BLaER1 (cell line): ENCODE results near the gene RNFT2.
A peak's percentile ranks its signal among the peaks of the same experiment; 100 is the strongest.
"Not testable (repeated sequence)": the region's sequence is repeated elsewhere in the genome, so short reads cannot be mapped to it uniquely, and the experiment has no call there.

ENCODE experiments used
- H3K27ac ChIP-seq: shearing (Covaris generic); formaldehyde crosslinking; 2 replicates; pipeline ENCODE4 v1.8.1; 2022
- H3K27me3 ChIP-seq: shearing (Covaris generic); formaldehyde crosslinking; 2 replicates; pipeline ENCODE4 v1.8.1; 2022
- H3K36me3 ChIP-seq: shearing (Covaris generic); formaldehyde crosslinking; 2 replicates; pipeline ENCODE4 v1.8.1; 2022
- H3K4me1 ChIP-seq: shearing (Covaris generic); formaldehyde crosslinking; 2 replicates; pipeline ENCODE4 v1.8.1; 2022
- H3K4me2 ChIP-seq: shearing (Covaris generic); formaldehyde crosslinking; 2 replicates; pipeline ENCODE4 v1.8.1; 2022
- H3K4me3 ChIP-seq: shearing (Covaris generic); formaldehyde crosslinking; 2 replicates; pipeline ENCODE4 v1.8.1; 2022
- H3K9ac ChIP-seq: shearing (Covaris generic); formaldehyde crosslinking; 2 replicates; pipeline ENCODE4 v1.8.1; 2022
- H3K9me3 ChIP-seq: shearing (Covaris generic); formaldehyde crosslinking; 2 replicates; pipeline ENCODE4 v1.8.1; 2022
- H4K20me1 ChIP-seq: shearing (Covaris generic); formaldehyde crosslinking; 2 replicates; pipeline ENCODE4 v1.8.1; 2022
- Cebpa-rat ChIP-seq: shearing (Covaris generic); IDR thresholded peaks from 2 replicates; pipeline ENCODE4 v1.8.1; 2022

RNFT2 gene

DNA sequence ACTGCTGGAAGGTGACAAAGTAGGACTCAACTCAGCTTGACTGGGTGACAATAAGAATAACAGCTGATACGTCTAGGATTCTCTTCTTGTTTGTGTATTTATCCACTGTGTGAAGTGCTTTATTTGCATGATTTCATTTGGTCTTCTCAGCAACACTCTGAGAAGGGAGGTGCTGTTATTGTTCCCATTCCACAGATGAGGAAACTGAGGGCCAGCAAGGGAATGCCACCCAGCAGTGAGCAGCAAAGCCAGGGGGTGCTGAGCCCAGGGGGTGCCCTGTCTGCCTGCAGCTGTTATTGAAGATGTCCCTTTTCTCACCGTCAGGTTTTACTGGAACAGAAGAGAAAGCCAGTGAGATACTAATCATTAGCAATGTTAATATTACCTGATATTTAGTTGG, 62.8 kb downstream of the RNFT2 start:
- H3K27ac ChIP-seq, result peak overlapping the region; percentile 95
- H3K36me3 ChIP-seq, result peaks cover 26% of the 10 kb centered on the region
- H3K4me3 ChIP-seq, result no peak overlapping the region
- no peak overlapping the region for H3K4me2 ChIP-seq
- peaks cover 55% of the 10 kb centered on the region for H3K4me1 ChIP-seq
- no peaks in the 10 kb centered on the region for H3K27me3 ChIP-seq
- peaks cover 32% of the 10 kb centered on the region for H3K9me3 ChIP-seq
- TF ChIP-seq Cebpa-rat, result no peak
- no peak overlapping the region for H3K9ac ChIP-seq
- H4K20me1 ChIP-seq, result no peaks in the 10 kb centered on the region

DNA sequence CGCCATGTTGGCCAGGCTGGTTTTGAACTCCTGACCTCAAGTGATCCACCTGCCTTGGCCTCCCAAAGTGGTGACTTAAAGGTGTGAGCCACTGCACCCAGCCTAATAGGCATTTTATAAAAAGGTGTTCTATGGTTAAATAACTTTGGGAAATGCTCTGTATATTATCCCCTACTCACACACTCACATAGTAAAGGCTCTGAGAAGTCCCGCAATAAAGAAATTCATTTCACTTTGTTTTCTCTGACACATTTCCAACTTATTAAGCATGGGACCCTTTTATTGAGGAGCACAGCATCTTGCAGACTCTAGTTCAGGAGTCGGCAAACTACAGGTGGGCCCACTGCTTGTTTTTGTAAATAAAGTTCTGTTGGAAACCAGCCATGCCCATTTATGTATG, 63.9 kb downstream of the RNFT2 start:
- Histone ChIP-seq H4K20me1 (no peaks in the 10 kb centered on the region), H3K27me3 (no peaks in the 10 kb centered on the region), H3K9me3 (peaks cover 32% of the 10 kb centered on the region), H3K9ac (peak overlapping the region; percentile 68; the same call in 1 of the 2 replicates), H3K4me3 (no peak overlapping the region), H3K36me3 (peaks cover 26% of the 10 kb centered on the region), H3K4me2 (peak overlapping the region; percentile 75), H3K4me1 (peaks cover 66% of the 10 kb centered on the region), H3K27ac (peak overlapping the region; percentile 95)
- no peak for TF ChIP-seq Cebpa-rat

DNA sequence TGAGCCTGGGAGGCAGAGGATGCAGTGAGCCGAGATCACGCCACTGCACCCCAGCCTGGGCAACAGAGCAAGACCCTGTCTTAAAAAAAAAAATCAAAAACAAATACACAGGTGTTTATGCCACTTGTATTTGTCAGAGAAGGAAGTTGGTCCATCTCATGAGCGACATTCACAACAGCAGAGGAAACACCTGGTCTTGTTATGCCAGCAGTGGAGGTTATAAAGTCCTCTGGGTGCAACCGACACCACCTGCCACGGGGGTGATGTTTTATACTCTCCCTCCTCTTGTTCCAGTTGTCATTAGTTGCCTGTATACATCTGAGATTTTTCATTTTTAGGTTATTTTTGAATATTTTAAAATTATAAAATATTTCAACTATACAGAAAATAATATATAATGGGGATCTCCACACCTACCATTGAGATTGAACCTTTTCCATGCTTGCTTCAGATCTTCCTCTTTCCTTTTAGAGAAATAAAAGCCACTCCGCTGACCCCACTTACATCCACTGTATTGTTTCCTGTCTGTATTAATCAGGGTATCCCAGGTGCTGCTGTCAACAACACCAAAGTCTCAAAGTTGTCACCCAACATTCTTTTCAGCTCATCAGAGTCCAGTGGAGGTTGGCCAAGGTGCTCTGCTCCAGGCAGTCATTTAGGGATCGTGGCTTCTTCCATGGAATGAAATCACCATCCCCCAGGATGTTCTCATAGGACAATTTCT, 65.1 kb downstream of the RNFT2 start:
- Histone ChIP-seq H3K4me3 (no peak overlapping the region), H3K9me3 (peaks cover 21% of the 10 kb centered on the region), H3K4me2 (peak overlapping the region; percentile 75), H3K27me3 (no peaks in the 10 kb centered on the region), H3K27ac (peak overlapping the region; percentile 95), H3K36me3 (peaks cover 17% of the 10 kb centered on the region), H3K9ac (peak overlapping the region; percentile 78), H3K4me1 (peaks cover 78% of the 10 kb centered on the region), H4K20me1 (no peaks in the 10 kb centered on the region)
- TF ChIP-seq Cebpa-rat, result peak; percentile 57; the same call in 1 of the 2 replicates

DNA sequence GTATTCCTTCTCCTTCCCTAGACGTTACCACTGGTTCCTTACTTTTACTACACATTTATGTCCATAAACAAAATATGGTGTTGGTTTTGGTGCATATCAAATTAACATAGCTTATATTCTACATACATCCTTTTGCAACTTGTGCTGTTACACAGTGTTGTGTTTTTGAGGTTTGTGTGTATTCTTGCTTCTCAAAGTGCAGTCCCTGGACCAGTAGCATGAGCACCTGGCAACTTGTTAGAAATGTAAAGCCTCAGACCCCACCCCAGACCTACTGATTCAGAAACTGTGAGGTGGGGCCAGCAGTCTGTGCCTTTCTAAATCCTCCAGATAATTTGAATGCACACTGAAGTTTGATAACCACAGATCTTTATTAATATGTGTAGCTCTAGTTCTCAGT, 65.9 kb downstream of the RNFT2 start:
- H3K9ac ChIP-seq, result peak overlapping the region; percentile 78
- H3K27me3 ChIP-seq, result no peaks in the 10 kb centered on the region
- peaks cover 9% of the 10 kb centered on the region for H3K36me3 ChIP-seq
- TF ChIP-seq Cebpa-rat, result no peak
- H3K9me3 ChIP-seq, result peaks cover 12% of the 10 kb centered on the region
- peak overlapping the region; percentile 95 for H3K27ac ChIP-seq
- peaks cover 85% of the 10 kb centered on the region for H3K4me1 ChIP-seq
- no peaks in the 10 kb centered on the region for H4K20me1 ChIP-seq
- H3K4me3 ChIP-seq, result no peak overlapping the region
- H3K4me2 ChIP-seq, result peak overlapping the region; percentile 75

DNA sequence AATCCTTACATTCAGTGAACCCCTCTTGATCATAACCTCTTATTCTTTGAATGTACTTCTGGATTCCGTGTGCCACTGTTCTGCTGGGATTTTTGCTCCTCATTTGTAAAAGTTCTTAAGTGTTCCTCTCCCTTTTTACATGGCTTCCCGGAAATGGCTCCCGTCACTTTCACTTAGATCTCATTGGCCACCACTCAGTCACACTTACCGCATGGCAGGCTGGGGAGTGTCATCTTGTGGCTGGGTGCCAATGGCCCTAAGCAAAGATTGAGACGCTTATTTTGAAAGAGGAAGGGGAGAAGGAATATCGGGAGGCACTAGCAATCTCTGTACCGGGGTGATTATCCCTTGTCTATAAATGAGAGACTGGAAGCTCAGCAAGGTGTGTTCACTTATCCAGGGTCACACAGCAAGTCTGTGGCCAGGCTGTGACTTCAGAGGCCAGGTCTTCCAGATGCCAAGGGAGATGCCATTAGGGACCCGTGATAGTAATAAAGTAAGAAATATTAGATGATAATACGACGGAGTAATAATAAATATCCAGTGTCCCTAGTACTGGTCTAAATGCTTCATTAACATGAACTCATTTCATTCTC, 68.8 kb downstream of the RNFT2 start:
- TF ChIP-seq Cebpa-rat, result no peak
- Histone ChIP-seq H3K9me3 (no peaks in the 10 kb centered on the region), H3K27ac (peak overlapping the region; percentile 36; the same call in 1 of the 2 replicates), H3K27me3 (no peaks in the 10 kb centered on the region), H3K4me1 (peaks cover 89% of the 10 kb centered on the region), H3K4me3 (no peak overlapping the region), H3K9ac (no peak overlapping the region), H4K20me1 (no peaks in the 10 kb centered on the region), H3K4me2 (peak overlapping the region; percentile 60), H3K36me3 (no peaks in the 10 kb centered on the region)

DNA sequence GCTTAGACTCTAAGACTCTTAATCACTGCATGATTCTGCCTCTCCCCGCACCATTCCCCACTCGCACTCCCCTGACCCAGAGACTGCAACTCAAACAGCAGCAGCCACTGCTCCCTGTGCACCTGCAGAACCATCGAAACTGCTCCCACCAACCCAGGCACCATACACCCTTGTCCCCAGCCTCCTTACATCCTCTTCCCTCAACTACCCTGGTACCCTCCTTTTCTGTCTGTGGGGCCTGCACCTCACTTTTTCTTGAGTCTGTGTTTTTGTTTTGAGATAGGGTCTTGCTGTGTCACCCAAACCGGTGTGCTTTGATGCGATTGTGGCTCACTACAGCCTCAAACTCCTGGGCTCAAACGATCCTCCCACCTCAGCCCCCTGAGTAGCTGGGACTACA, 69.4 kb downstream of the RNFT2 start:
- H3K4me2 ChIP-seq, result no peak overlapping the region; the same call in 1 of the 2 replicates
- no peak overlapping the region for H3K4me3 ChIP-seq
- no peaks in the 10 kb centered on the region for H3K27me3 ChIP-seq
- H3K9me3 ChIP-seq, result no peaks in the 10 kb centered on the region
- no peak overlapping the region for H3K9ac ChIP-seq
- H4K20me1 ChIP-seq, result no peaks in the 10 kb centered on the region
- peaks cover 83% of the 10 kb centered on the region for H3K4me1 ChIP-seq
- peak overlapping the region; percentile 5; the same call in 1 of the 2 replicates for H3K27ac ChIP-seq
- no peaks in the 10 kb centered on the region for H3K36me3 ChIP-seq
- TF ChIP-seq Cebpa-rat, result no peak

DNA sequence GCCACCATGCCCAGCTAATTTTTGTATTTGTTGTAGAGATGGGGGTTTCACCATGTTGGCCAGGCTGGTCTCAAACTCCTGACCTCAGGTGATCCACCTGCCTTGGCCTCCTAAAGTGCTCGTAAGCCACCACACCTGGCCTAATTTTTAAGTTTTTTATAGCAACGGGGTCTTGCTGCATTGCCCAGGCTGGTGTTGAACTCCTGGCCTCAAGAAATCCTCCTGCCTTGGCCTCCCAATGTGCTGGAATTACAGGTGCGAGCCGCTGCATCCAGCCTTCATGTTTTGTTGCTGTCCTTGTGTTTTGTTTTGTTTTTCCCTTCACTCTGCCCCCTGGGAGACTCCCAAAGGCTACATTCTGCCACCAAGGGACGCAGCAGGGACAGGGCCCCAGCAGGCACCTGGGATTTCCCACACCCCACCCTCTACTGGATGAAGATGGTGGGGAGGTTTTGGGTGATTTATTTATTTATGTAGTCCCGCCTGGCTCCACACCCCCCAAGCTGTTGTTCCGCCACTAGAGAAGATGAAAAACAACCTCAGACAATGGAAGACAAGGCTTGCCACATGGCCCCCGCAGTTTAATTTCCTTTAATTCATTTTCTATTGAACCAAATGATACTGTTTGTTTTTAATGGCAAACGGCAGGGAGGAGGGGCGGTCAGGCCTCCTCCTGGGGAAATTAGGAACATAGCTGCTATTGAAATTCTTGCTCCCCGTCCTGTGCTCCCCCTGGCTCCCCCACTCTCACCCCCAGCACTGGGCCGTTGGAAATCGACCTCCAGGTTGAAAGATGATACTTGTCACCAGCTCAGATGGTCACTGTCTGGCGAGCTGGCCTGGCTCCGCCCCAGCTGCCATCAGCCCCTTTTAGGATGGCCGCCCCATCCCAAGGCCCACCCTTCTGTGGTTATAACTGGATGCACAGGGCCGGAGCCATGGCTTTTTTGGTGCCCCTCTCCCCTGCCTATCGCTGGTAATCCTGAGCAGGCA, 70.3 kb downstream of the RNFT2 start:
- Histone ChIP-seq H3K36me3 (no peaks in the 10 kb centered on the region), H3K27ac (peak overlapping the region; percentile 31; the same call in 1 of the 2 replicates), H3K4me2 (no peak overlapping the region), H3K4me1 (peaks cover 74% of the 10 kb centered on the region), H3K4me3 (no peak overlapping the region), H4K20me1 (no peaks in the 10 kb centered on the region), H3K9me3 (no peaks in the 10 kb centered on the region), H3K27me3 (no peaks in the 10 kb centered on the region), H3K9ac (no peak overlapping the region)
- TF ChIP-seq Cebpa-rat, result no peak

DNA sequence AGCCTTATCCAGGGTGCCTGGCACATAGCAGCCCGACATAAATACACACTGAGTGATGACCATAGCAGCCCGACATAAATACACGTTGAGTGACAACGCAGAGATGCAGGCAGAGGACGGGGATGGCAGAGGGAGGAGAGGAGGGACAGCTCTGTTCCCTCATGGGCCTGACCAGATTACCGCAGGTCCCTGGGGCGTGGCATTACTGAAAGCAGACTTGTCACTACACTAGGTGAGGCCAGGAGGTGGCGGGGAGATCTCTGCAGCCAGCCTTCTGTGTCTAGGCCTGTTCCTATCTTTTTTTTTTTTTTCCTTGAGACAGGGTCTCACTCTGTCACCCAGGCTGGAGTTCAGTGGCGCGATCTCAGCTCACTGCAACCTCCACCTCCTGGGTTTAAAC, 74.1 kb downstream of the RNFT2 start:
- TF ChIP-seq Cebpa-rat, result no peak
- no peaks in the 10 kb centered on the region for H3K36me3 ChIP-seq
- H3K9me3 ChIP-seq, result no peaks in the 10 kb centered on the region
- H4K20me1 ChIP-seq, result no peaks in the 10 kb centered on the region
- H3K4me1 ChIP-seq, result peaks cover 71% of the 10 kb centered on the region
- no peak overlapping the region for H3K9ac ChIP-seq
- H3K27me3 ChIP-seq, result no peaks in the 10 kb centered on the region
- H3K4me3 ChIP-seq, result no peak overlapping the region
- H3K27ac ChIP-seq, result 0 out of 2 replicates have a peak overlapping the region, but pooled peaks have one; percentile 25
- H3K4me2 ChIP-seq, result no peak overlapping the region

DNA sequence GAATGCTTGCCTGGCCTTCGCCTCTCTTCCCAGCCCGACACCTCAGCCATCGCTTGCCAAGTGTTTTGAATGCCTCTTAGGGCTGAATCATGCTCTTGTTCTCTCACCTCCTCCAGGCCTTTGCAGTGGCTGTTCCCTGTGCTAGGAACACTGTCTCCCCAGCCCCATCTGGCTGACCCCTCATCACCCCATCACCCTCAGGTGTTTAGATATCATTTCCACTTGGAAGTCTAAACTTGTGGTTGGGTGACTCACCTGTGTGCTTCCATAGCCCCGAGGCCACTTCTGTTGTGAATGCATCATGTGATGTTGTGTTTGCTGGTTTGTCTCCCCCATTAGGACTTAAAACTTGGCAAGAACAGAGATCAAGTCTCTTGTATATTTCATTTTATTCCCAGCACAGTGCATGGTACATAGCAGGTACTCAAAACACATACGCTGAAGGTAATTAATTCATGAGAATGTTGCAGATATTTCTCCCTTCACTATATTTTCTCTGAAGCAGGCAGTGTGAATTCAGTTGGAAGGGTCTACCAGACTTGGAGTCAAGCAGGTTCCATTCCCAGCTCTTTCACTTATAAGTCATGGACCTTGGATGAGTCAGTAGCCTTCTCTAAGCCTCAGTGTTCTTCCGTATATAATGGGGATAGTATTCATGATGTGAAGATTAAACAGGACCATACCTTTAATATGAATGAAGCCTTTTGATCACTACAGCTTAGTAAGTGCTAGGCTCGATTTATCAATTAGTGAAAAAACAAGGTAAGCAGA, 75.3 kb downstream of the RNFT2 start:
- Histone ChIP-seq H3K4me2 (0 out of 2 replicates have a peak overlapping the region, but pooled peaks have one; percentile 93), H3K4me3 (no peak overlapping the region), H3K4me1 (peaks cover 71% of the 10 kb centered on the region), H3K27me3 (no peaks in the 10 kb centered on the region), H4K20me1 (no peaks in the 10 kb centered on the region), H3K36me3 (no peaks in the 10 kb centered on the region), H3K9me3 (no peaks in the 10 kb centered on the region), H3K9ac (no peak overlapping the region), H3K27ac (no peak overlapping the region)
- no peak for TF ChIP-seq Cebpa-rat

DNA sequence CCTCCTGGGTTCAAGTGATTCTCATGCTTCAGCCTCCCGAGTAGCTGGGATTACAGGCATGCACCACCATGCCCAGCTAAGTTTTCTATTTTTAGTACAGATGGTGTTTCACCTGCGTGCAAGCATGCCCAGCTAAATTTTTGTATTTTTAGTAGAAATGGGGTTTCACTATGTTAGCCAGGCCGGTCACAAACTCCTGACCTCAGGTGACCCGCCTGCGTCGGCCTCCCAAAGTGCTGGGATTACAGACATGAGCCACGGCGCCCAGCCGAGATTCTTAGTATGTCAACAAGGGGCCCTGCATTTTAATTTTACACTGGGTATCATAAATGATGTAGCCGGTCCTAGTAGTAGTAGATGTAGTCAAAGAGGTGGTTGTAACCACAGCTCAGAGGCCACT, 76.7 kb downstream of the RNFT2 start:
- H3K27me3 ChIP-seq, H3K9me3 ChIP-seq, H3K36me3 ChIP-seq, H3K4me3 ChIP-seq, H4K20me1 ChIP-seq, H3K9ac ChIP-seq, H3K27ac ChIP-seq: not testable (repeated sequence)
- Histone ChIP-seq H3K4me1 (peaks cover 63% of the 10 kb centered on the region), H3K4me2 (peak overlapping the region; percentile 93)
